ENCODE results near the gene ANTXR2.

- TF ChIP-seq, protein P1, sequence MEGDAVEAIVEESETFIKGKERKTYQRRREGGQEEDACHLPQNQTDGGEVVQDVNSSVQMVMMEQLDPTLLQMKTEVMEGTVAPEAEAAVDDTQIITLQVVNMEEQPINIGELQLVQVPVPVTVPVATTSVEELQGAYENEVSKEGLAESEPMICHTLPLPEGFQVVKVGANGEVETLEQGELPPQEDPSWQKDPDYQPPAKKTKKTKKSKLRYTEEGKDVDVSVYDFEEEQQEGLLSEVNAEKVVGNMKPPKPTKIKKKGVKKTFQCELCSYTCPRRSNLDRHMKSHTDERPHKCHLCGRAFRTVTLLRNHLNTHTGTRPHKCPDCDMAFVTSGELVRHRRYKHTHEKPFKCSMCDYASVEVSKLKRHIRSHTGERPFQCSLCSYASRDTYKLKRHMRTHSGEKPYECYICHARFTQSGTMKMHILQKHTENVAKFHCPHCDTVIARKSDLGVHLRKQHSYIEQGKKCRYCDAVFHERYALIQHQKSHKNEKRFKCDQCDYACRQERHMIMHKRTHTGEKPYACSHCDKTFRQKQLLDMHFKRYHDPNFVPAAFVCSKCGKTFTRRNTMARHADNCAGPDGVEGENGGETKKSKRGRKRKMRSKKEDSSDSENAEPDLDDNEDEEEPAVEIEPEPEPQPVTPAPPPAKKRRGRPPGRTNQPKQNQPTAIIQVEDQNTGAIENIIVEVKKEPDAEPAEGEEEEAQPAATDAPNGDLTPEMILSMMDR (IDR thresholded peaks at IDR 0.05): no peak
- TF ChIP-seq POLR2A (IDR thresholded peaks at IDR 0.05) (no peak), POLR2AphosphoS5 (IDR thresholded peaks at IDR 0.05; ENCODE audit: insufficient read depth in 1 of 2, low read depth in 1 of 2) (no peak)
Observed at GRCh38 chr4:80081566-80081965, 8.5 kb upstream of the ANTXR2 start.

All from vagina (tissue), 2 donors.